ENCODE measurements around the gene WAPL. TPM values are rescaled to one million over a fixed set of nuclear protein-coding genes. Genes with fewer than 3 reads are reported as not detected.

The WAPL gene
- polyA plus RNA-seq, 1 donor, result 36.8 TPM

DNA sequence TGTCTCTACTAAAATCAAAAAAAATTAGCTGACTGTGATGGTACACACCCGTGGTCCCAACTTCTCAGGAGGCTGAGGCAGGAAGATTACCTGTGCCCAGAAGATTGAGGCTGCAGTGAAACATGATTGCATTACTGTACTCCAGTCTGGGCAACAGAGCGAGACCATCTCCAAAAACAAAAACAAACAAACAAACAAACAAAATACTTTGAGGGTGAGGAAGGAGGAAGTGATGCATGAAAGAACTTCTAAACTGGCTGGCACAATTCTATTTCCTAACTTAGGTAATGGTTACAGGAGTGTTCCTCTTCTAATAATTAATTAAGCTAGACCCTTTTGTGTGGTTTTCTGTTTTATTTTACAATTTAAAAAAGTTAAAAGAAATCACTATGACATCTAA lies 15.5 kb downstream of the WAPL start:
- Histone ChIP-seq H3K27me3 (ENCODE audit: control insufficient read depth, insufficient read depth, low read length) (no peaks in the 10 kb centered on the region), H3K4me3 (ENCODE audit: low read length) (no peak overlapping the region), H3K4me1 (ENCODE audit: control insufficient read depth, insufficient read depth, low read length) (no peaks in the 10 kb centered on the region), H3K36me3 (ENCODE audit: control insufficient read depth, insufficient read depth, low read length) (peaks cover 37% of the 10 kb centered on the region), H3K27ac (ENCODE audit: low read length) (no peak overlapping the region), H3K9me3 (ENCODE audit: control insufficient read depth, low read depth, low read length) (no peaks in the 10 kb centered on the region)
- no CpG with 5 or more reads among the region's 2 CpGs for WGBS (ENCODE audit: insufficient coverage, low lambda C conversion rate)
- DNase-seq, result no peak

DNA sequence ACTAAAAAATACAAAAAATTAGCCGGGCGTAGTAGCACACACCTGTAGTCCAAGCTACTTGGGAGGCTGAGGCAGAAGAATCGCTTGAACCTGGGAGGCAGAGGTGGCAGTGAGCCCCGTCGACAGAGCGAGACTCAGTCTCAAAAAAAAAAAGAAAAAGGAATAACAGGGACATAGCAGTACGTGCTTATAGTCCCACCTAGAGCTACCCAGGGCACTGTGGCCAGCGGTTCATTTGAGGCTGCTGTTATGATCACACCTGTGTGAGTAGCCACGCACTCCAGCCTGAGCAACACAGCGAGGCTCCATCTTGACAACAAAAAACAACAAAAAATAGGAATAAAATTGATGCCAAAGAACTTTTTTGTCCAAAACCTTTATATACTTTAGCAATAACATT lies 17.1 kb downstream of the WAPL start:
- peaks cover 39% of the 10 kb centered on the region for H3K36me3 ChIP-seq (ENCODE audit: control insufficient read depth, insufficient read depth, low read length)
- no peak overlapping the region for H3K27ac ChIP-seq (ENCODE audit: low read length)
- no peaks in the 10 kb centered on the region for H3K4me1 ChIP-seq (ENCODE audit: control insufficient read depth, insufficient read depth, low read length)
- 100% methylated on average over 4 of the region's 10 CpGs for WGBS (ENCODE audit: insufficient coverage, low lambda C conversion rate)
- no peak overlapping the region for H3K4me3 ChIP-seq (ENCODE audit: low read length)
- no peaks in the 10 kb centered on the region for H3K27me3 ChIP-seq (ENCODE audit: control insufficient read depth, insufficient read depth, low read length)
- no peak for DNase-seq
- no peaks in the 10 kb centered on the region for H3K9me3 ChIP-seq (ENCODE audit: control insufficient read depth, low read depth, low read length)

DNA sequence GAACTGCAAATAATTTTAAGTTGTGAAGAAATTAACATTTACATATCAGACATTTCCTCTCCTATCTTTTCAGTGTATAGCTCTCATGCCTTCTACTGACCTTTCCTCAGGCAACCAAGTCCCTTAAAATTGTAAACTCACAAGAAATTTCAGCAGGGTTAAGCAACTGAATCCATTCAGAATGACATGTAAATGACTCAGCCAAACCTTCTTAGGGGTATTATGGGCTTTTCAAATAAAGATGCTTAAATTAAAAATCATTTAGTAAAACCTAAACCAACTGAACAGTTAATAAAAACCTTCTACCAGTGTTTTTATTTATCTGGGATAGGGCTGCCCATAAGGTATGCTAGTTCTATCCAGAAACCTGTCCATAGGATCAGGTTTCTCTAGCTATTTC lies 20.7 kb downstream of the WAPL start:
- DNase-seq, result no peak
- H3K4me1 ChIP-seq (ENCODE audit: control insufficient read depth, insufficient read depth, low read length), result no peaks in the 10 kb centered on the region
- no peak overlapping the region for H3K4me3 ChIP-seq (ENCODE audit: low read length)
- no peaks in the 10 kb centered on the region for H3K27me3 ChIP-seq (ENCODE audit: control insufficient read depth, insufficient read depth, low read length)
- H3K27ac ChIP-seq (ENCODE audit: low read length), result no peak overlapping the region
- peaks cover 35% of the 10 kb centered on the region for H3K36me3 ChIP-seq (ENCODE audit: control insufficient read depth, insufficient read depth, low read length)
- H3K9me3 ChIP-seq (ENCODE audit: control insufficient read depth, low read depth, low read length), result no peaks in the 10 kb centered on the region

DNA sequence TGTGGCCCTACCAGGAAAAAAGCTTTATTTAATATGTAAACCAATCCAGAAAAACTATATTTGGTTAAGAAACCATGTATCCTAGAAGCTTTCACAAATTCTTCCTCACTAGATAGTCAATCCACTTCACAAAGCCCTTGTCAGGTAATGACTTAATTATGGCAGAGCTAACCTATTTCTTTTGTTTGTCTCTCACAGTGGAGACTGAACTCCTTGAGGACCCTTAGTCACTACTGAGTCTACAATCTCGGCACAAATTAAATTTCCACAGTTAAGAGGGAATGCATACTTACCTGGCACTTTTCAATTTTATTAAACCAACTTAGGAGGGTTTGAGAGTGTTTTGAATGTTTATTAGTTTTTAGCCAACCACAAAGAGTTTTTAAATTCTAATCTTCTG lies 23.0 kb downstream of the WAPL start:
- no CpG with 5 or more reads among the region's 1 CpG for WGBS (ENCODE audit: insufficient coverage, low lambda C conversion rate)
- H3K27me3 ChIP-seq (ENCODE audit: control insufficient read depth, insufficient read depth, low read length), result no peaks in the 10 kb centered on the region
- H3K4me3 ChIP-seq (ENCODE audit: low read length), result no peak overlapping the region
- H3K36me3 ChIP-seq (ENCODE audit: control insufficient read depth, insufficient read depth, low read length), result peaks cover 37% of the 10 kb centered on the region
- H3K4me1 ChIP-seq (ENCODE audit: control insufficient read depth, insufficient read depth, low read length), result no peaks in the 10 kb centered on the region
- no peaks in the 10 kb centered on the region for H3K9me3 ChIP-seq (ENCODE audit: control insufficient read depth, low read depth, low read length)
- H3K27ac ChIP-seq (ENCODE audit: low read length), result no peak overlapping the region
- no peak for DNase-seq

DNA sequence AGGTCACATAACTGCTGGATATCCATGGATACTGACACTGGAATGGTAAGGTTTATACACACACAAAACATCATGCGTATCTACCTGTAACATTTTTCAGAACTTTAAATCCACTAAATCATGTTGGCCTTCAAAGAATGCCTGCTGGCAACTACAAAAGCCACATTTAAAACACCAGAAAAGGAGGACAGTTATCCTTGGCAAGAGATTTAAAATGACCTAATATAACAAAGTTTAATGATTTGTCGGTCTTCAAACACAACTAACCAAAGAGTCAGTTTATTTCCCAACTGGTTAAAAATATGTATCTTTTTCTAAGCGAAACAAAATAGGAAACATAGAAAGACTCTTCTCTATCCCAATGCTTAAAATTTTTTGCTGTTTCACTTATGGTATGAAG lies 24.0 kb downstream of the WAPL start:
- peaks cover 33% of the 10 kb centered on the region for H3K36me3 ChIP-seq (ENCODE audit: control insufficient read depth, insufficient read depth, low read length)
- no peaks in the 10 kb centered on the region for H3K9me3 ChIP-seq (ENCODE audit: control insufficient read depth, low read depth, low read length)
- no peak overlapping the region for H3K27ac ChIP-seq (ENCODE audit: low read length)
- H3K4me3 ChIP-seq (ENCODE audit: low read length), result no peak overlapping the region
- 100% methylated on average over 1 of the region's 3 CpGs for WGBS (ENCODE audit: insufficient coverage, low lambda C conversion rate)
- no peak for DNase-seq
- no peaks in the 10 kb centered on the region for H3K27me3 ChIP-seq (ENCODE audit: control insufficient read depth, insufficient read depth, low read length)
- no peaks in the 10 kb centered on the region for H3K4me1 ChIP-seq (ENCODE audit: control insufficient read depth, insufficient read depth, low read length)

DNA sequence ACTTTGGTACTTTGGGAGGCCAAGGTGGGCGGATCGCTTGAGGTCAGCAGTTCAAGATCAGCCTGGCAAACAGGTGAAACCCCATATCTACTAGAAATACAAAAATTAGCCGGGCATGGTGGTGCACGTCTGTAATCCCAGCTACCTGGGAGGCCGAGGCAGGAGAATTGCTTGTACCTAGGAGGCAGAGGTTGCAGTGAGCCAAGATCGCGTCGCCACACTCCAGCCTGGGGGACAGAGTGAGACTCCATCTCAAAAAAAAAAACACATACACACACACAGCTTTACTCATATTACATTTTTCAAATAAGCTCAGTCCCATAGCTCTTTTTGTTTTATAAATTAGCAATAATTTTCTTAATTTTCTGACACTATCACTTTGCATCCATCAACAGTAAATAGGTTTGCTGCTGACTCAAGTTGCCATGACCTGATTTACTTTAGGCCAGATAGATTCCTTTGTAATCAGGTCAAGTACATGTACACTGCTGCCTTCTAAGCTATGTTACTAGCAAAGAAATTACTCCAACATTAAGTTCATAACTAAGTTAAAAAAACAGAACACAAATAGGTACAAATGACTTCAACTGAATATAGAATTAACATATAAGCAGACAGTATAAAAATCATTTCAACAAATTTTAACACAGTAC lies 31.5 kb downstream of the WAPL start:
- H3K27me3 ChIP-seq (ENCODE audit: control insufficient read depth, insufficient read depth, low read length), result no peaks in the 10 kb centered on the region
- H3K4me1 ChIP-seq (ENCODE audit: control insufficient read depth, insufficient read depth, low read length), result no peaks in the 10 kb centered on the region
- H3K9me3 ChIP-seq (ENCODE audit: control insufficient read depth, low read depth, low read length), result no peaks in the 10 kb centered on the region
- WGBS (ENCODE audit: insufficient coverage, low lambda C conversion rate), result 80% methylated on average over 1 of the region's 8 CpGs
- no peak overlapping the region for H3K4me3 ChIP-seq (ENCODE audit: low read length)
- no peak overlapping the region for H3K27ac ChIP-seq (ENCODE audit: low read length)
- DNase-seq, result no peak
- H3K36me3 ChIP-seq (ENCODE audit: control insufficient read depth, insufficient read depth, low read length), result peaks cover 33% of the 10 kb centered on the region

DNA sequence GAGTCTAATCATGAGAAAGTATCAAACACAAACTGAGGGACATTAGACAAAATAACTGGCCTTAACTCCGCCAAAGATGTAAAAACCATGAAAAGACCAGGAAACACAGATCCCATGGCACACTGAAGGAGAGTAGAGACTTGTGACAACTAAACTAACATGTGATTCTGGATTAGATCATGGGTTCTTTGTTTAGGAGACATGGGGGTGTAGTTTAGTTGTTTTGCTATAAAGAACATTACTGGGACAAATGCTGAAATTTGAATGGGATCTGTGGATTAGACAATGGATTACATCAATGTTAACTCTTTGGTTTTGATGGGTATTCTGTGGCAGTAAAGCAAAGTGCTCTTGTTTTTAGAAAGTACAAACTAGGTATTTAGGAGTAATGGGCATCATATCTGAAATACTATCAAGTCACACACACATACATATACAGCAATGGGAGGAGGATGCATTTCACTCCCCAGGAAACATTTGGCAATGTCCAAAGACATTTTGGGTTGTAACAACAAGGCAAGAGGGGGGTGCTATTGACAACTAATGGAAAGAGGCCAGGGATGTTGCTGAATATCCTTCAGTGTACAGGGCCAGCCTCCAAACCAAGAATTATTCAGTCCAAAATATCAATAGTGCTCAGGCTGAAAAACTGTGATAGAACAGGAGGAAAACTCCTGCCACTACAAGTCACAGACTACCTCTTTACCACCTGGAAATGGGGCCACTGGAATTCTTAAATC lies 32.4 kb downstream of the WAPL start:
- H3K27me3 ChIP-seq (ENCODE audit: control insufficient read depth, insufficient read depth, low read length), result no peaks in the 10 kb centered on the region
- no peaks in the 10 kb centered on the region for H3K4me1 ChIP-seq (ENCODE audit: control insufficient read depth, insufficient read depth, low read length)
- H3K36me3 ChIP-seq (ENCODE audit: control insufficient read depth, insufficient read depth, low read length), result peaks cover 30% of the 10 kb centered on the region
- no peak for DNase-seq
- H3K27ac ChIP-seq (ENCODE audit: low read length), result no peak overlapping the region
- no peak overlapping the region for H3K4me3 ChIP-seq (ENCODE audit: low read length)
- no CpG with 5 or more reads among the region's 1 CpG for WGBS (ENCODE audit: insufficient coverage, low lambda C conversion rate)
- H3K9me3 ChIP-seq (ENCODE audit: control insufficient read depth, low read depth, low read length), result no peaks in the 10 kb centered on the region

DNA sequence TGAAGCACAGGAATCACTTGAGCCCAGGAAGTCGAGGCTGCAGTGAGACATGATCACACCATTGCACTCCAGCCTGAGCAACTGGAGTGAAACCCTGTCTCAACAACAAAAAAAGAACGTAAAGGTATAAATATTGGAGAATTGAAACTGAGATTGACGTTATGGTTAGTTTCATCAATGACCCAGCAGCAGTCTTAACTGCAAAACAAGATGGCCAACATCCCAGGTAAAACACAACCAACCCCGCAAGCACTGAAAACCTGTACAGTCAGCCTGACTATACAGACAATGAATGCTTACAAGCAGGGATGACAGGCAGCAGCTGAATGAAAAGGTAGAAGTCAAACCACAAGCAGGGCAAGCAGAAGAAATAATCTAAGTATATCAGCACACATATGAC lies 34.7 kb downstream of the WAPL start:
- Histone ChIP-seq H3K36me3 (ENCODE audit: control insufficient read depth, insufficient read depth, low read length) (peaks cover 39% of the 10 kb centered on the region), H3K4me1 (ENCODE audit: control insufficient read depth, insufficient read depth, low read length) (no peaks in the 10 kb centered on the region), H3K9me3 (ENCODE audit: control insufficient read depth, low read depth, low read length) (no peaks in the 10 kb centered on the region), H3K4me3 (ENCODE audit: low read length) (no peak overlapping the region), H3K27me3 (ENCODE audit: control insufficient read depth, insufficient read depth, low read length) (no peaks in the 10 kb centered on the region), H3K27ac (ENCODE audit: low read length) (no peak overlapping the region)
- no CpG with 5 or more reads among the region's 4 CpGs for WGBS (ENCODE audit: insufficient coverage, low lambda C conversion rate)
- no peak for DNase-seq

DNA sequence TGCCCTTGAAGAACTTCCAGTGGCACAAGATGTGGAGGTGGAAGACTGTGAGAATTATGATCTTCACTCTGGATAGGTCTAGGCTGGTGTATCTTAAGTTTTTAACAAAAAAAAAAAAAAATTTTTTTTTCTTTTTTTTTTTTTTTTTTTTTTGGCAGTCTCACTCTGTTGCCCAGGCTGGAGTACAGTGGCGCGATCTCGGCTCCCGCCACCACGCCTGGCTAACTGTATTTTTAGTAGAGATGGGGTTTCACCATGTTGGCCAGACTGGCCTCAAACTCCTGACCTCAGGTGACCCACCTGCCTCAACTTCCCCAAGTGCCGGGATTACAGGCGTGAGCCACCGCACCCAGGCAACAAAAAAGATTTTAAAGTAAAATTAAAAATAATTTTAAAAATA lies 37.9 kb downstream of the WAPL start:
- 100% methylated on average over 2 of the region's 8 CpGs for WGBS (ENCODE audit: insufficient coverage, low lambda C conversion rate)

DNA sequence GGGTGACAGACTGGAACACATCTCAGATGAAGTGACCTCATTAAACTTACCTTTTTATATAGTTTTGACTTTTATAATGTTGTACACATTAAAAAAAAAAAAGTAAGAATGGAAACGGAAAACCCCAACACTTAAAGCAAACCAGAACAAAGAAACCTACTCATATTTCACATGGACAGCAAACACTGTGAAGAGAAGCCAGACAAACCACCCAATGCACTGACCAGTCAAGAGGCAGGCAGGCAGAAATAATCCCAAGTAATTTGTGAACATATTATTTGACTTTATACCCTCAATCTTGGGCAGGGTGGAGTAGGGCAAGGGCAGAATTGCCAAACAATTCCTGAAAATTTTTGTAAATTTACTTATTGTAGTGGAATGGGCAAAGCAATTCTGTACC lies 39.8 kb downstream of the WAPL start:
- no peak for DNase-seq
- no peaks in the 10 kb centered on the region for H3K4me1 ChIP-seq (ENCODE audit: control insufficient read depth, insufficient read depth, low read length)

More for the DNA sequence above, 37.9 kb downstream of the WAPL start:
- Histone ChIP-seq H3K4me3 (ENCODE audit: low read length) (no peak overlapping the region), H3K4me1 (ENCODE audit: control insufficient read depth, insufficient read depth, low read length) (no peaks in the 10 kb centered on the region), H3K27me3 (ENCODE audit: control insufficient read depth, insufficient read depth, low read length) (no peaks in the 10 kb centered on the region), H3K27ac (ENCODE audit: low read length) (no peak overlapping the region), H3K9me3 (ENCODE audit: control insufficient read depth, low read depth, low read length) (no peaks in the 10 kb centered on the region), H3K36me3 (ENCODE audit: control insufficient read depth, insufficient read depth, low read length) (peaks cover 32% of the 10 kb centered on the region)
- no peak for DNase-seq

DNA sequence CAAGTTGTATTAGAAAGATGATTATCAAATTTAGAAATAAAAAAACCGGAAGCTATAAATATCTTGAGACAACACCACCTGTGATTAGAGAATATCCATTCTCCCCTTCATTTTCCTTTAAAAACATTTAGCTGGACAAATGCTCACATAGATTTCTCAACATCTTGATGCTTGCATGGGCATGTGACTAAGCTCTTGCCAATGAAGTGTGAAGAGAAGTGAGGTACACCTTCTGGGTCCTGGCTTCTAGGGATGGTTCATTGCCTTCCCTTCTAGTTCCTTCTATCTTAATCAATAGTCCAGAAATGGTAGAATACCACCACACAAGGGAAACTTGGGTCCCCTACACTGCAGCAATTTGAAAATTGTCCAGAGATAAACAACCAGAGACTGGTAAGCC lies 41.0 kb downstream of the WAPL start:
- no peaks in the 10 kb centered on the region for H3K9me3 ChIP-seq (ENCODE audit: control insufficient read depth, low read depth, low read length)
- no peaks in the 10 kb centered on the region for H3K27me3 ChIP-seq (ENCODE audit: control insufficient read depth, insufficient read depth, low read length)
- 86% methylated on average over 1 of the region's 1 CpG for WGBS (ENCODE audit: insufficient coverage, low lambda C conversion rate)
- H3K36me3 ChIP-seq (ENCODE audit: control insufficient read depth, insufficient read depth, low read length), result peaks cover 30% of the 10 kb centered on the region
- H3K4me3 ChIP-seq (ENCODE audit: low read length), result no peak overlapping the region
- DNase-seq, result no peak
- no peak overlapping the region for H3K27ac ChIP-seq (ENCODE audit: low read length)
- H3K4me1 ChIP-seq (ENCODE audit: control insufficient read depth, insufficient read depth, low read length), result no peaks in the 10 kb centered on the region

More for the DNA sequence above, 39.8 kb downstream of the WAPL start:
- no peak overlapping the region for H3K27ac ChIP-seq (ENCODE audit: low read length)
- H3K9me3 ChIP-seq (ENCODE audit: control insufficient read depth, low read depth, low read length), result no peaks in the 10 kb centered on the region
- no peak overlapping the region for H3K4me3 ChIP-seq (ENCODE audit: low read length)
- no peaks in the 10 kb centered on the region for H3K27me3 ChIP-seq (ENCODE audit: control insufficient read depth, insufficient read depth, low read length)
- 100% methylated on average over 1 of the region's 1 CpG for WGBS (ENCODE audit: insufficient coverage, low lambda C conversion rate)
- peaks cover 23% of the 10 kb centered on the region for H3K36me3 ChIP-seq (ENCODE audit: control insufficient read depth, insufficient read depth, low read length)

All from large intestine (tissue), 3 donors.